ENCODE data around the gene ZNF732. TPM values are rescaled to one million over a fixed set of nuclear protein-coding genes. Genes with fewer than 3 reads are reported as not detected.

The ZNF732 gene
- total RNA-seq (2014; rRNA removed; shearing (Covaris generic); ENCODE audit: low replicate concordance) = 0.25 and 1.0 TPM in 2 replicates

GRCh38 chr4:304969-305680, at the start of gene ZNF732:
ZNF732 (minus strand) TSS chr4:305474; CDS start chr4:305310, 164 bp downstream.
- Histone ChIP-seq H3K4me3 (ENCODE audit: low read length) (peak within 1 kb of the TSS; percentile 42), H4K20me1 (ENCODE audit: insufficient read depth, low read depth, low read length) (no peaks in the 10 kb centered on the region), H3K79me2 (ENCODE audit: low read length) (no peaks in the 10 kb centered on the region), H3K4me2 (ENCODE audit: low read depth, low read length, poor library complexity, severe bottlenecking) (peak within 1 kb of the TSS; percentile 51), H3K27ac (ENCODE audit: low read length) (peak within 1 kb of the TSS; percentile 98), H3K9me3 (ENCODE audit: low read length) (peaks cover 27% of the 10 kb centered on the region), H3K27me3 (ENCODE audit: low read length) (no peaks in the 10 kb centered on the region), H3K4me1 (ENCODE audit: low read length) (peaks cover 27% of the 10 kb centered on the region), H2AFZ (ENCODE audit: low read length) (no peak within 1 kb of the TSS), H3K9me2 (replicated peaks; ENCODE audit: insufficient read depth, low read length) (no peaks in the 10 kb centered on the region), H3K9ac (ENCODE audit: low read length) (peak within 1 kb of the TSS; percentile 71), H3K36me3 (ENCODE audit: insufficient read depth, low read length) (peaks cover 13% of the 10 kb centered on the region; the same call in 1 of the 2 replicates)
- peak; percentile 23 for DNase-seq

DNA sequence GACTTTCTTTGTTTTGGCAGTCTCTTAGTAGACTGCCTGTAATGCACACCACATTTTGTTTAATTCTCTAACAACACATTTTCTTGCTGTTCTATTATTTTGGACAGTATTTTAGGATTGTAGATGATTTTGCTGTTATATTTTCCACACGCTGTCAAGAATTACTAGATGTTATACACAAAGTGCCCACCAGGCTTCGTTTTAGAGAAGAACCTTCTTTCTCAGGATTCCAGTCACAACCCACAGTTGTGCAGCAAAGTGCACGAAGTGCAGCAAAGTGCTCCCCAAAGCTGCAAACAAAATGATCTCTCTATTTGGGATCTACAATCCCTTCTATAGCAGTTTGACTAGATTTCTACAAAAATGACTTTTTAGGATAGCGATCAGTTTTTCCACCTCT, 34.7 kb upstream of the ZNF732 start:
- no peaks in the 10 kb centered on the region for H3K27me3 ChIP-seq (ENCODE audit: low read length)
- peaks cover 16% of the 10 kb centered on the region for H3K4me1 ChIP-seq (ENCODE audit: low read length)
- peaks cover 80% of the 10 kb centered on the region for H3K79me2 ChIP-seq (ENCODE audit: low read length)
- H2AFZ ChIP-seq (ENCODE audit: low read length) = no peak overlapping the region
- no peak overlapping the region for H3K27ac ChIP-seq (ENCODE audit: low read length)
- peaks cover 39% of the 10 kb centered on the region for H3K9me3 ChIP-seq (ENCODE audit: low read length)
- no peak overlapping the region for H3K4me2 ChIP-seq (ENCODE audit: low read depth, low read length, poor library complexity, severe bottlenecking)
- H4K20me1 ChIP-seq (ENCODE audit: insufficient read depth, low read depth, low read length) = no peaks in the 10 kb centered on the region
- no peaks in the 10 kb centered on the region for H3K9me2 ChIP-seq (replicated peaks; ENCODE audit: insufficient read depth, low read length)
- peaks cover 71% of the 10 kb centered on the region for H3K36me3 ChIP-seq (ENCODE audit: insufficient read depth, low read length)
- no peak overlapping the region; the same call in 1 of the 2 replicates for H3K4me3 ChIP-seq (ENCODE audit: low read length)
- DNase-seq = no peak
- no peak overlapping the region for H3K9ac ChIP-seq (ENCODE audit: low read length)

- DNase-seq = no peak
- Histone ChIP-seq H3K4me1 (ENCODE audit: low read length) (peaks cover 16% of the 10 kb centered on the region), H3K9me2 (replicated peaks; ENCODE audit: insufficient read depth, low read length) (no peaks in the 10 kb centered on the region), H2AFZ (ENCODE audit: low read length) (no peak overlapping the region), H4K20me1 (ENCODE audit: insufficient read depth, low read depth, low read length) (no peaks in the 10 kb centered on the region), H3K27me3 (ENCODE audit: low read length) (no peaks in the 10 kb centered on the region), H3K4me2 (ENCODE audit: low read depth, low read length, poor library complexity, severe bottlenecking) (peak overlapping the region; percentile 81), H3K9me3 (ENCODE audit: low read length) (peaks cover 38% of the 10 kb centered on the region), H3K36me3 (ENCODE audit: insufficient read depth, low read length) (peaks cover 69% of the 10 kb centered on the region), H3K4me3 (ENCODE audit: low read length) (peak overlapping the region; percentile 96), H3K27ac (ENCODE audit: low read length) (peak overlapping the region; percentile 79), H3K79me2 (ENCODE audit: low read length) (peaks cover 71% of the 10 kb centered on the region), H3K9ac (ENCODE audit: low read length) (peak overlapping the region; percentile 94)
Measured at GRCh38 chr4:338759-339097, 33.5 kb upstream of the ZNF732 start.

DNA sequence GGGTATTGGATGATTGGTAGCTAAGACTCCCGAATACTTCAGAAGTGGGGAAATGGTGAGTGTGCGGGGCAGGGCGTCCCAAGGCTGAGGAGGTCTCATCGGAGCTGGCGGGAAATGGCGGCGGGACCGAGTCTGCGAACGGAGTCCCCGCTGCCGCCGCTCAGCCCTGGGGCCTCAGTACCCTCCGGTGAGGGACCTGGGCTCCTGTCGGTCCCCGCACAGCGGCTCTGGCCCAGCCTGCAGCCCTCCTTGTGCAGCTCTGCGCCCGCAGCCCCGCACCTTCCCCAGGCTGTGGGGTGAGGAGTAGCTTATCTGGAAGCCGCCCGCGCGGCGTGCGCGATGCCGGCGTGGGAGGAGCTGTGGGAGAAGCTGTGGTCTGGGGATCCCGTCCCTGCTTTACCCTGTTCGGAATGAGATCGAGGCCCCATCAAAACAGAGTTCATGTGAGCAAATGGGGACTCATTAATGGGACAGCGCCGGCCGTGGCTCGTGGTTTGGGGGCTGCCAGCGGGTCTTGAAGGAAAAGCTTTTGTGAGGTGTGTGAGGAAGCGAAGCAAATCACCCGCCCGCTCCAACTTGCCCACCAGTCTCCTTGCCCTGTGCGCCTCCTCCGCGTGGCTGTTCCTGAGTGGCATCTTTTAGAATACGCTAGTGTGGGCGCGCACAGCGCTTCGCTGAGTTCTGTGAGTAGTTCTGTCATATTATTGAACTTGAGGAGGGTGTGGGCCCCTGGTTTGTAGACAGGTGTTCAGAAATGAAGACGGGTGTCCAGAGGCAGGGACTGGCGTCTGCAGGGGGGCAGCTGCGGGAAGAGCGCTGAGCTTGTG, 32.9 kb upstream of the ZNF732 start:
- H3K9me2 ChIP-seq (replicated peaks; ENCODE audit: insufficient read depth, low read length) = no peaks in the 10 kb centered on the region
- peaks cover 68% of the 10 kb centered on the region for H3K79me2 ChIP-seq (ENCODE audit: low read length)
- peak overlapping the region; percentile 81 for H3K4me2 ChIP-seq (ENCODE audit: low read depth, low read length, poor library complexity, severe bottlenecking)
- H2AFZ ChIP-seq (ENCODE audit: low read length) = no peak overlapping the region
- H3K4me1 ChIP-seq (ENCODE audit: low read length) = peaks cover 16% of the 10 kb centered on the region
- no peaks in the 10 kb centered on the region for H4K20me1 ChIP-seq (ENCODE audit: insufficient read depth, low read depth, low read length)
- H3K9ac ChIP-seq (ENCODE audit: low read length) = peak overlapping the region; percentile 94
- peaks cover 37% of the 10 kb centered on the region for H3K9me3 ChIP-seq (ENCODE audit: low read length)
- peak; percentile 58 for DNase-seq
- H3K27ac ChIP-seq (ENCODE audit: low read length) = peak overlapping the region; percentile 79
- H3K36me3 ChIP-seq (ENCODE audit: insufficient read depth, low read length) = peaks cover 67% of the 10 kb centered on the region
- H3K27me3 ChIP-seq (ENCODE audit: low read length) = no peaks in the 10 kb centered on the region
- H3K4me3 ChIP-seq (ENCODE audit: low read length) = peak overlapping the region; percentile 96

GRCh38 chr4:337143-337931, 32.1 kb upstream of the ZNF732 start, which contains the start of gene ZNF141:
ZNF141 (plus strand) TSS chr4:337814; CDS start chr4:337984, 170 bp downstream.
- Histone ChIP-seq H3K79me2 (ENCODE audit: low read length) (peaks cover 60% of the 10 kb centered on the region), H3K4me2 (ENCODE audit: low read depth, low read length, poor library complexity, severe bottlenecking) (peak within 1 kb of the TSS; percentile 81), H3K9me3 (ENCODE audit: low read length) (peaks cover 35% of the 10 kb centered on the region), H3K9me2 (replicated peaks; ENCODE audit: insufficient read depth, low read length) (no peaks in the 10 kb centered on the region), H4K20me1 (ENCODE audit: insufficient read depth, low read depth, low read length) (no peaks in the 10 kb centered on the region), H3K4me3 (ENCODE audit: low read length) (peak within 1 kb of the TSS; percentile 96), H3K36me3 (ENCODE audit: insufficient read depth, low read length) (peaks cover 59% of the 10 kb centered on the region), H3K9ac (ENCODE audit: low read length) (peak within 1 kb of the TSS; percentile 95), H3K27ac (ENCODE audit: low read length) (peak within 1 kb of the TSS; percentile 91), H2AFZ (ENCODE audit: low read length) (peak within 1 kb of the TSS; percentile 83; the same call in 1 of the 2 replicates), H3K27me3 (ENCODE audit: low read length) (no peaks in the 10 kb centered on the region), H3K4me1 (ENCODE audit: low read length) (peaks cover 16% of the 10 kb centered on the region)
- peak; percentile 96 for DNase-seq

DNA sequence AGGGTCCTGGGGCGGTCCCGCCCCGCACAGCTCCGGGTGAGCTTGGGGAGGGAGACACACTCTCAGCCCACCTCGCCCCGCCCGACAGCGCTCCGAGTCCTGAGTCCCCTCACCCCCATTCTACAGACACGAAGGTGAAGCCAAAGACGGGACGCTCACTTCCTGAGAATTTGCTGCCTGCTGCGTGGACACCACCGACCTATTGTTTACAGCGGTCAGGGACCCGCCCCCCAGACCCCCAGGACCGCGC, 31.5 kb upstream of the ZNF732 start:
- Histone ChIP-seq H2AFZ (ENCODE audit: low read length) (peak overlapping the region; percentile 83; the same call in 1 of the 2 replicates), H3K9ac (ENCODE audit: low read length) (peak overlapping the region; percentile 95), H3K79me2 (ENCODE audit: low read length) (peaks cover 54% of the 10 kb centered on the region), H3K4me1 (ENCODE audit: low read length) (peaks cover 16% of the 10 kb centered on the region), H3K36me3 (ENCODE audit: insufficient read depth, low read length) (peaks cover 53% of the 10 kb centered on the region), H3K4me3 (ENCODE audit: low read length) (peak overlapping the region; percentile 96), H4K20me1 (ENCODE audit: insufficient read depth, low read depth, low read length) (no peaks in the 10 kb centered on the region), H3K9me2 (replicated peaks; ENCODE audit: insufficient read depth, low read length) (no peaks in the 10 kb centered on the region), H3K9me3 (ENCODE audit: low read length) (peaks cover 31% of the 10 kb centered on the region), H3K27ac (ENCODE audit: low read length) (peak overlapping the region; percentile 91), H3K4me2 (ENCODE audit: low read depth, low read length, poor library complexity, severe bottlenecking) (peak overlapping the region; percentile 73), H3K27me3 (ENCODE audit: low read length) (no peaks in the 10 kb centered on the region)
- DNase-seq = no peak

- Histone ChIP-seq H3K4me2 (ENCODE audit: low read depth, low read length, poor library complexity, severe bottlenecking) (peak overlapping the region; percentile 73), H3K36me3 (ENCODE audit: insufficient read depth, low read length) (peaks cover 48% of the 10 kb centered on the region), H2AFZ (ENCODE audit: low read length) (no peak overlapping the region), H3K27ac (ENCODE audit: low read length) (peak overlapping the region; percentile 91), H3K9ac (ENCODE audit: low read length) (peak overlapping the region; percentile 95), H3K9me3 (ENCODE audit: low read length) (peaks cover 28% of the 10 kb centered on the region), H3K4me1 (ENCODE audit: low read length) (peaks cover 16% of the 10 kb centered on the region), H4K20me1 (ENCODE audit: insufficient read depth, low read depth, low read length) (no peaks in the 10 kb centered on the region), H3K27me3 (ENCODE audit: low read length) (no peaks in the 10 kb centered on the region), H3K4me3 (ENCODE audit: low read length) (peak overlapping the region; percentile 96), H3K9me2 (replicated peaks; ENCODE audit: insufficient read depth, low read length) (no peaks in the 10 kb centered on the region), H3K79me2 (ENCODE audit: low read length) (peaks cover 49% of the 10 kb centered on the region)
- no peak for DNase-seq
Measured at GRCh38 chr4:336099-336892, 31.0 kb upstream of the ZNF732 start.

Data from Karpas-422 (cell line).